ENCODE measurements around the gene KDM2A. TPM values are rescaled to one million over a fixed set of nuclear protein-coding genes. Genes with fewer than 3 reads are reported as not detected.

KDM2A gene
- total RNA-seq, 2 experiments from 2014 or later, result 74.8 to 89.7 TPM

- H3K27me3 Mint-ChIP-seq, result no peaks in the 10 kb centered on the region
- peaks cover 38% of the 10 kb centered on the region for H3K4me1 Mint-ChIP-seq
- H3K9me3 Mint-ChIP-seq (ENCODE audit: low read depth), result peaks cover 10% of the 10 kb centered on the region
- ATAC-seq, result no peak
- peaks cover 56% of the 10 kb centered on the region for H3K36me3 Mint-ChIP-seq (ENCODE audit: low read depth)
- DNase-seq, result no peak
- no peak overlapping the region for H3K4me3 Mint-ChIP-seq
- no peak overlapping the region for H3K27ac Mint-ChIP-seq
- ChIA-PET POLR2A (interaction anchor here (1.4 kb wide), 1 partner anchor 18 kb away, joined by 6 read pairs; no protein-coding TSS in a partner anchor), CTCF (interaction anchor here (1.5 to 1.8 kb wide), 2 partner anchors 21 to 86 kb away, joined by 3 to 8 read pairs; no protein-coding TSS in a partner anchor)
- intact Hi-C loops (cut with DNase I, micrococcal nuclease), result no loop called here
Observed at GRCh38 chr11:67295846-67296245, 176.8 kb downstream of the KDM2A start.

GRCh38 chr11:67298786-67299185 lies 179.7 kb downstream of the KDM2A start:
- no peak overlapping the region for H3K4me3 Mint-ChIP-seq
- POLR2A ChIA-PET, result interaction anchor here (0.6 kb wide), 1 partner anchor 8 kb away, joined by 3 read pairs; no protein-coding TSS in a partner anchor
- no peaks in the 10 kb centered on the region for H3K27me3 Mint-ChIP-seq
- H3K27ac Mint-ChIP-seq, result peak overlapping the region; percentile 7
- H3K4me1 Mint-ChIP-seq, result peaks cover 18% of the 10 kb centered on the region
- ATAC-seq (no peak), DNase-seq (peak; percentile 2)
- H3K36me3 Mint-ChIP-seq (ENCODE audit: low read depth), result peaks cover 47% of the 10 kb centered on the region
- CTCF ChIA-PET, result interaction anchor here (1.1 kb wide), 1 partner anchor 19 kb away, joined by 3 read pairs; no protein-coding TSS in a partner anchor
- peaks cover 10% of the 10 kb centered on the region for H3K9me3 Mint-ChIP-seq (ENCODE audit: low read depth)
- intact Hi-C loops (cut with DNase I, micrococcal nuclease), result no loop called here

GRCh38 chr11:67299471-67300191 lies 180.6 kb downstream of the KDM2A start:
- Mint-ChIP-seq H3K27ac (no peak overlapping the region), H3K9me3 (ENCODE audit: low read depth) (peaks cover 10% of the 10 kb centered on the region), H3K4me1 (peaks cover 15% of the 10 kb centered on the region), H3K27me3 (no peaks in the 10 kb centered on the region), H3K4me3 (no peak overlapping the region), H3K36me3 (ENCODE audit: low read depth) (peaks cover 44% of the 10 kb centered on the region)
- ChIA-PET POLR2A (no interaction called here), CTCF (interaction anchor here (1.1 kb wide), 1 partner anchor 18 kb away, joined by 3 read pairs; no protein-coding TSS in a partner anchor)
- ATAC-seq (no peak), DNase-seq (no peak)
- intact Hi-C loops (cut with DNase I, micrococcal nuclease), result no loop called here

- no peak overlapping the region for H3K4me3 Mint-ChIP-seq
- no peaks in the 10 kb centered on the region for H3K27me3 Mint-ChIP-seq
- POLR2A ChIA-PET, result no interaction called here
- H3K9me3 Mint-ChIP-seq (ENCODE audit: low read depth), result peaks cover 10% of the 10 kb centered on the region
- CTCF ChIA-PET, result no interaction called here
- no peak for ATAC-seq
- H3K27ac Mint-ChIP-seq, result no peak overlapping the region
- H3K36me3 Mint-ChIP-seq (ENCODE audit: low read depth), result peaks cover 39% of the 10 kb centered on the region
- peaks cover 15% of the 10 kb centered on the region for H3K4me1 Mint-ChIP-seq
- DNase-seq, result no peak
- intact Hi-C loops (cut with DNase I, micrococcal nuclease), result no loop called here
Observed at GRCh38 chr11:67300256-67300755, 181.2 kb downstream of the KDM2A start.

- intact Hi-C loops (cut with DNase I, micrococcal nuclease), result no loop called here
- POLR2A ChIA-PET, result no interaction called here
- ATAC-seq (no peak), DNase-seq (no peak)
- H3K27me3 Mint-ChIP-seq, result no peaks in the 10 kb centered on the region
- peaks cover 35% of the 10 kb centered on the region for H3K36me3 Mint-ChIP-seq (ENCODE audit: low read depth)
- no peak overlapping the region for H3K4me3 Mint-ChIP-seq
- H3K4me1 Mint-ChIP-seq, result peaks cover 15% of the 10 kb centered on the region
- CTCF ChIA-PET, result interaction anchor here (0.7 kb wide), 1 partner anchor 28 kb away, joined by 3 read pairs; no protein-coding TSS in a partner anchor
- peaks cover 10% of the 10 kb centered on the region for H3K9me3 Mint-ChIP-seq (ENCODE audit: low read depth)
- H3K27ac Mint-ChIP-seq, result no peak overlapping the region
Observed at GRCh38 chr11:67300756-67301312, 181.8 kb downstream of the KDM2A start.

- POLR2A ChIA-PET, result no interaction called here
- peaks cover 29% of the 10 kb centered on the region for H3K36me3 Mint-ChIP-seq (ENCODE audit: low read depth)
- intact Hi-C loops (cut with DNase I, micrococcal nuclease), result no loop called here
- no peaks in the 10 kb centered on the region for H3K27me3 Mint-ChIP-seq
- DNase-seq, result no peak
- CTCF ChIA-PET, result interaction anchor here (0.7 to 2.0 kb wide), 3 partner anchors 8 to 28 kb away, joined by 3 to 7 read pairs (median 5); no protein-coding TSS in a partner anchor
- no peak overlapping the region for H3K4me3 Mint-ChIP-seq
- H3K9me3 Mint-ChIP-seq (ENCODE audit: low read depth), result peaks cover 6% of the 10 kb centered on the region
- H3K27ac Mint-ChIP-seq, result no peak overlapping the region
- ATAC-seq, result no peak
- H3K4me1 Mint-ChIP-seq, result peaks cover 12% of the 10 kb centered on the region
Observed at GRCh38 chr11:67301313-67301921, 182.4 kb downstream of the KDM2A start.

GRCh38 chr11:67301951-67302516 lies 183.0 kb downstream of the KDM2A start:
- intact Hi-C loops (cut with DNase I, micrococcal nuclease), result loop anchor here in 1 of 2 experiments (2.0 kb wide), 1 partner anchor 15 kb away; no protein-coding TSS in a partner anchor
- Mint-ChIP-seq H3K4me3 (no peak overlapping the region), H3K27me3 (no peaks in the 10 kb centered on the region), H3K27ac (no peak overlapping the region), H3K9me3 (ENCODE audit: low read depth) (no peaks in the 10 kb centered on the region), H3K36me3 (ENCODE audit: low read depth) (peaks cover 23% of the 10 kb centered on the region), H3K4me1 (peaks cover 7% of the 10 kb centered on the region)
- DNase-seq (no peak), ATAC-seq (no peak)
- ChIA-PET POLR2A (no interaction called here), CTCF (interaction anchor here (1.4 to 2.0 kb wide), 2 partner anchors 9 to 15 kb away, joined by 5 to 7 read pairs; no protein-coding TSS in a partner anchor)

- ChIA-PET CTCF (interaction anchor here (0.9 to 2.0 kb wide), 4 partner anchors 10 to 41 kb away, joined by 3 to 7 read pairs (median 4); no protein-coding TSS in a partner anchor), POLR2A (interaction anchor here (0.8 to 1.2 kb wide), 2 partner anchors 14 to 31 kb away, joined by 4 to 9 read pairs; partner anchors contain the start of gene ANKRD13D)
- no peaks in the 10 kb centered on the region for H3K27me3 Mint-ChIP-seq
- ATAC-seq, result no peak
- no peaks in the 10 kb centered on the region for H3K9me3 Mint-ChIP-seq (ENCODE audit: low read depth)
- DNase-seq, result no peak
- H3K27ac Mint-ChIP-seq, result no peak overlapping the region
- peak overlapping the region; percentile 19 for H3K4me3 Mint-ChIP-seq
- H3K4me1 Mint-ChIP-seq, result peaks cover 7% of the 10 kb centered on the region
- intact Hi-C loops (cut with DNase I, micrococcal nuclease), result loop anchor here in 1 of 2 experiments (2.0 kb wide), 1 partner anchor 14 kb away; no protein-coding TSS in a partner anchor
- peaks cover 21% of the 10 kb centered on the region for H3K36me3 Mint-ChIP-seq (ENCODE audit: low read depth)
Observed at GRCh38 chr11:67302571-67303131, 183.6 kb downstream of the KDM2A start.

- Mint-ChIP-seq H3K27ac (no peak within 1 kb of the TSS), H3K4me3 (peak within 1 kb of the TSS; percentile 52), H3K36me3 (ENCODE audit: low read depth) (peaks cover 18% of the 10 kb centered on the region), H3K9me3 (ENCODE audit: low read depth) (no peaks in the 10 kb centered on the region), H3K4me1 (peaks cover 5% of the 10 kb centered on the region), H3K27me3 (no peaks in the 10 kb centered on the region)
- ChIA-PET POLR2A (interaction anchor here (0.8 to 1.2 kb wide), 2 partner anchors 15 to 32 kb away, joined by 4 to 9 read pairs; partner anchors contain the start of gene ANKRD13D), CTCF (interaction anchor here (0.7 to 2.0 kb wide), 5 partner anchors 10 to 43 kb away, joined by 3 to 7 read pairs (median 5); no protein-coding TSS in a partner anchor)
- ATAC-seq (peak; percentile 76), DNase-seq (peak; percentile 57)
- intact Hi-C loops (cut with DNase I, micrococcal nuclease), result loop anchor here in 1 of 2 experiments (2.0 kb wide), 1 partner anchor 14 kb away; no protein-coding TSS in a partner anchor
Observed at GRCh38 chr11:67303132-67303834, 184.2 kb downstream of the KDM2A start, which contains the start of gene SSH3. Gene SSH3, plus strand, starts transcription at chr11:67303530. Its CDS starts 96 bp downstream, at chr11:67303626.

GRCh38 chr11:67303835-67304411 lies 184.9 kb downstream of the KDM2A start:
- POLR2A ChIA-PET, result interaction anchor here (0.9 kb wide), 1 partner anchor 36 kb away, joined by 6 read pairs; no protein-coding TSS in a partner anchor
- Mint-ChIP-seq H3K27me3 (no peaks in the 10 kb centered on the region), H3K4me3 (peak overlapping the region; percentile 52), H3K4me1 (no peaks in the 10 kb centered on the region), H3K27ac (no peak overlapping the region), H3K9me3 (ENCODE audit: low read depth) (no peaks in the 10 kb centered on the region), H3K36me3 (ENCODE audit: low read depth) (peaks cover 14% of the 10 kb centered on the region)
- CTCF ChIA-PET, result interaction anchor here (0.8 to 2.0 kb wide), 6 partner anchors 10 to 48 kb away, joined by 3 to 8 read pairs (median 6); no protein-coding TSS in a partner anchor
- DNase-seq, result peak; percentile 47
- peak; percentile 31 for ATAC-seq
- intact Hi-C loops (cut with DNase I, micrococcal nuclease), result loop anchor here in 1 of 2 experiments (2.0 kb wide), 1 partner anchor 13 kb away; no protein-coding TSS in a partner anchor
